ENCODE results near the gene CHIC2. TPM values are rescaled to one million over a fixed set of nuclear protein-coding genes. Genes with fewer than 3 reads are reported as not detected.

CHIC2 gene
- total and polyA plus RNA-seq, 2 of the 4 experiments (the other 2 are of a cell fraction): 20.4 to 26.3 TPM

DNA sequence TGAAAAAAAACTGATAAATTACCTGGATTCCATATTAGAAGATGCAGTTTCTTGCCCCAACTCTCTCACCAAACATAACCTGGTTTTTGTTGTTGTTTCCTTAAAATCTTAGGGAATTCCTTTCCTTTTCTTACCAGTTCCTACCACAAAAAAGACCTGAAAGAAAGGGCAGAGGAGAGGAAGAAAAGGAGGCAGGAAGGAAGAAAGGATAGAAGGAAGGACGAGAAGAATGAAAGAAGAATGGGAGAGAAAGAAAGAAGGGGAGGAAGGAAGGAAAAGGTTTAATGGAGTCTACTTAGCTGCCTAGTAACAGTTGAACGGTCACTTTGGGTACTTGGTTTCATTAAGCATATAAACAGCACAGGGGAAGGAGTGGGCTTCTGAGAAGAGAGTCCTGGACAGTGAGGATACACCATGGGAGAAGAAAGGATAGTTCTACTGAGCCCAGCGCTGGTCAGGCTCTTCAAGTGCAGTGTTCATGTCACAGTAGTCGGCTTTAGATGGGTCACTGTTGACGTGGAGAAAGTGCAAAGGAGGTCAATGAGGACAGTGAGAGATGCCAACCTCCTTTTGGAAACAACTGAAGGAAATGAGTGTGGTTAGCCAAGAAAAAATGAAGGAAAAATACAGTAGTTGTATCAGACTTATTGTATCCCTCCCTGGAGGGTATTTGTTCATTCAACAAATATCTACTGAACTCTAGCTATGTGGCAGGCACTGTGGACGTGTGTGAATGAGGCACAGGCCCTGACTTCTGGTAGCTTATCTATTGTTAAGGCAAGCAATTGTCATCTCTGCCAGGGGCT lies 1.1 kb upstream of the CHIC2 start:
- H2BK20ac ChIP-seq (ENCODE audit: low read depth, low read length): peak overlapping the region; percentile 81
- ChIA-PET CTCF (no interaction called here), POLR2A (ENCODE audit: unreplicated experiment) (no interaction called here)
- H2BK5ac ChIP-seq (ENCODE audit: low read depth, low read length, poor library complexity, severe bottlenecking): peak overlapping the region; percentile 64
- ATAC-seq (ENCODE audit: low read depth) (no peak), DNase-seq (no peak)
- peak overlapping the region; percentile 27 to 83 for H4K8ac ChIP-seq (ENCODE audit: low read depth in 2 of 2, low read length in 2 of 2)
- peak overlapping the region; percentile 100 for H2BK15ac ChIP-seq (ENCODE audit: low read depth, low read length)
- H3K4me2 ChIP-seq (ENCODE audit: low read depth, low read length): peak overlapping the region; percentile 13; the same call in 1 of the 2 replicates
- peaks cover 26% of the 10 kb centered on the region; the same call in 1 of the 2 replicates for H4K20me1 ChIP-seq (ENCODE audit: insufficient read depth, low read length)
- no peaks in the 10 kb centered on the region for H3K9me3 ChIP-seq (ENCODE audit: control insufficient read depth, insufficient read depth, low read length)
- H3K56ac ChIP-seq (ENCODE audit: extremely low read depth, insufficient read depth, low read length): peak overlapping the region; percentile 59; the same call in 1 of the 2 replicates
- peak overlapping the region; percentile 74 for H3K23ac ChIP-seq (ENCODE audit: low read depth, low read length)
- no peaks in the 10 kb centered on the region for H3K27me3 ChIP-seq (ENCODE audit: control insufficient read depth, insufficient read depth, low read length)
- WGBS, 2 experiments (ENCODE audit: extremely low coverage in 2 of 2, insufficient read length in 1 of 2): 71 to 100% methylated on average over 1 to 4 of the region's 6 CpGs
- H2BK120ac ChIP-seq (ENCODE audit: low read depth, low read length): peak overlapping the region; percentile 90
- H3K79me1 ChIP-seq (ENCODE audit: low read depth in 1 of 2, low read length in 2 of 2): peaks cover 5 to 23% of the 10 kb centered on the region in 2 experiments; a peak in 3 of 4 replicates
- H3K18ac ChIP-seq (ENCODE audit: low read depth, low read length): peak overlapping the region; percentile 55; the same call in 1 of the 2 replicates
- H3K4ac ChIP-seq (ENCODE audit: low read depth, low read length): peak overlapping the region; percentile 84
- H3K36me3 ChIP-seq (ENCODE audit: control insufficient read depth, insufficient read depth, low read length): no peaks in the 10 kb centered on the region
- peak overlapping the region; percentile 86 for H4K91ac ChIP-seq (ENCODE audit: insufficient read depth, low read depth, low read length)
- peak overlapping the region; percentile 66 for H2AK9ac ChIP-seq (replicated peaks; ENCODE audit: low read depth, low read length, poor library complexity)
- no peak overlapping the region for H3K4me3 ChIP-seq (ENCODE audit: insufficient read depth, low read depth, low read length)
- H3K9me1 ChIP-seq (ENCODE audit: insufficient read depth, low read length): peaks cover 16% of the 10 kb centered on the region
- dilution Hi-C loops (cut with HindIII; ENCODE audit: low sequenced_read_pairs, unreplicated experiment) (no loop called here), in situ Hi-C loops (cut with MboI; ENCODE audit: low sequenced_read_pairs) (loop anchor here (10.0 to 25.0 kb wide), 2 partner anchors 149 to 1053 kb away; no protein-coding TSS in a partner anchor), intact Hi-C loops (cut with micrococcal nuclease) (loop anchor here (10.0 kb wide), 1 partner anchor 361 kb away; no protein-coding TSS in a partner anchor)
- peak overlapping the region; percentile 16; the same call in 1 of the 2 replicates for H3K9ac ChIP-seq (ENCODE audit: low read depth, low read length)
- peak overlapping the region; percentile 5; the same call in 1 of the 2 replicates for H3K27ac ChIP-seq (ENCODE audit: insufficient read depth, low read length)
- BruUV-seq (replicated peaks): no TSS peak
- peaks cover 13% of the 10 kb centered on the region; the same call in 1 of the 2 replicates for H3K4me1 ChIP-seq (ENCODE audit: control insufficient read depth, insufficient read depth, low read length)
- peak overlapping the region; percentile 89 for H3K14ac ChIP-seq (replicated peaks; ENCODE audit: low read depth, low read length)
- peak overlapping the region; percentile 62 for H4K5ac ChIP-seq (ENCODE audit: low read depth, low read length)
- H2AFZ ChIP-seq (replicated peaks; ENCODE audit: low read length, poor library complexity): peak overlapping the region; percentile 71
- peak overlapping the region; percentile 97 for H2AK5ac ChIP-seq (ENCODE audit: low read depth, low read length)
- TF ChIP-seq RAD21 (IDR thresholded peaks at IDR 0.05; ENCODE audit: low read length): no peak
- no peak for TF ChIP-seq FOS (IDR thresholded peaks at IDR 0.05; ENCODE audit: low read depth, low read length)
- TF ChIP-seq USF2 (IDR thresholded peaks at IDR 0.05; ENCODE audit: low read depth, low read length): no peak
- no peak for TF ChIP-seq NFE2L2 (IDR thresholded peaks at IDR 0.05; ENCODE audit: low read depth, low read length)
- TF ChIP-seq, protein P1, sequence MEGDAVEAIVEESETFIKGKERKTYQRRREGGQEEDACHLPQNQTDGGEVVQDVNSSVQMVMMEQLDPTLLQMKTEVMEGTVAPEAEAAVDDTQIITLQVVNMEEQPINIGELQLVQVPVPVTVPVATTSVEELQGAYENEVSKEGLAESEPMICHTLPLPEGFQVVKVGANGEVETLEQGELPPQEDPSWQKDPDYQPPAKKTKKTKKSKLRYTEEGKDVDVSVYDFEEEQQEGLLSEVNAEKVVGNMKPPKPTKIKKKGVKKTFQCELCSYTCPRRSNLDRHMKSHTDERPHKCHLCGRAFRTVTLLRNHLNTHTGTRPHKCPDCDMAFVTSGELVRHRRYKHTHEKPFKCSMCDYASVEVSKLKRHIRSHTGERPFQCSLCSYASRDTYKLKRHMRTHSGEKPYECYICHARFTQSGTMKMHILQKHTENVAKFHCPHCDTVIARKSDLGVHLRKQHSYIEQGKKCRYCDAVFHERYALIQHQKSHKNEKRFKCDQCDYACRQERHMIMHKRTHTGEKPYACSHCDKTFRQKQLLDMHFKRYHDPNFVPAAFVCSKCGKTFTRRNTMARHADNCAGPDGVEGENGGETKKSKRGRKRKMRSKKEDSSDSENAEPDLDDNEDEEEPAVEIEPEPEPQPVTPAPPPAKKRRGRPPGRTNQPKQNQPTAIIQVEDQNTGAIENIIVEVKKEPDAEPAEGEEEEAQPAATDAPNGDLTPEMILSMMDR (conservative IDR thresholded peaks at IDR 0.05; ENCODE audit: low read depth, low read length): no peak
- no peak for TF ChIP-seq RCOR1 (IDR thresholded peaks at IDR 0.05; ENCODE audit: insufficient replicate concordance, low read length)
- TF ChIP-seq SMC3 (IDR thresholded peaks at IDR 0.05; ENCODE audit: low read depth, low read length): no peak
- no peak for TF ChIP-seq CEBPB (IDR thresholded peaks at IDR 0.05; ENCODE audit: low read depth, low read length)
- no peak for TF ChIP-seq MAFK (IDR thresholded peaks at IDR 0.05; ENCODE audit: low read depth, low read length)
- no peak for TF ChIP-seq BHLHE40 (IDR thresholded peaks at IDR 0.05; ENCODE audit: low read depth, low read length)
- no peak for TF ChIP-seq POLR2A (IDR thresholded peaks at IDR 0.05; ENCODE audit: low read depth, low read length)
- no peak for TF ChIP-seq MAZ (IDR thresholded peaks at IDR 0.05; ENCODE audit: borderline replicate concordance, low read depth, low read length)
- no peak for TF ChIP-seq CHD1 (IDR thresholded peaks at IDR 0.05; ENCODE audit: low read depth, low read length)
- no peak for TF ChIP-seq MXI1 (IDR thresholded peaks at IDR 0.05; ENCODE audit: borderline replicate concordance, low read depth, low read length)
